CD4-positive, alpha-beta memory T cell (primary cell): ENCODE data around the gene EI24. TPM values are rescaled to one million over a fixed set of nuclear protein-coding genes. Genes with fewer than 3 reads are reported as not detected.

ENCODE experiments used
- CTCF ChIA-PET: fragments of 350-600 bp; sonication (Branson Sonifier 250); formaldehyde crosslinking; loops from one replicate; lab custom pipeline; 2021; ENCODE audit warnings: inconsistent platforms; ENCODE audit not compliant: partially characterized antibody; lab: Charles Lee
- POLR2A ChIA-PET: fragments of 350-600 bp; sonication (Branson Sonifier 250); formaldehyde crosslinking; loops from one replicate; lab custom pipeline; 2021; ENCODE audit not compliant: partially characterized antibody; lab: Charles Lee
- DNase-seq, 5 donors: peaks; one replicate each; pipeline versions ENCODE4 v3.0.0 to v3.0.0-alpha.2; 2020 to 2022; ENCODE audit warnings: mixed read lengths in 1 of 5
- H3K27ac ChIP-seq: one replicate; pipeline ENCODE4 v1.7.0; 2013; ENCODE audit warnings: low read depth, low read length
- H3K27me3 ChIP-seq: 2 replicates; pipeline ENCODE4 v1.7.0; 2013; ENCODE audit warnings: mild to moderate bottlenecking, low read length, moderate library complexity; ENCODE audit not compliant: insufficient read depth
- H3K36me3 ChIP-seq: 2 replicates; pipeline ENCODE4 v1.7.0; 2013; ENCODE audit warnings: mild to moderate bottlenecking, low read length, moderate library complexity; ENCODE audit not compliant: insufficient read depth
- H3K4me1 ChIP-seq: 2 replicates; pipeline ENCODE4 v1.7.0; 2013; ENCODE audit warnings: mild to moderate bottlenecking, low read length, moderate library complexity; ENCODE audit not compliant: insufficient read depth
- H3K4me3 ChIP-seq, 2 donors: one replicate each; pipeline ENCODE4 v1.7.0; 2013; ENCODE audit warnings: low read length in 2 of 2, mild to moderate bottlenecking in 1 of 2
- H3K9me3 ChIP-seq, 2 donors: one replicate each; pipeline ENCODE4 v1.7.0; 2013; ENCODE audit warnings: low read length in 2 of 2, control low read depth in 1 of 2; ENCODE audit not compliant: control insufficient read depth in 1 of 2
- H3K27ac Mint-ChIP-seq, 7 donors: one replicate each; pipeline ENCODE4 v1.8.0; 2020 to 2021; ENCODE audit warnings: mixed read lengths in 7 of 7, mild to moderate bottlenecking in 6 of 7, inconsistent platforms in 3 of 7, moderate library complexity in 3 of 7
- H3K27me3 Mint-ChIP-seq, 2 donors: one replicate each; pipeline ENCODE4 v1.8.0; 2020 to 2021; ENCODE audit warnings: mixed read lengths in 2 of 2
- H3K36me3 Mint-ChIP-seq, 2 donors: one replicate each; pipeline ENCODE4 v1.8.0; 2020 to 2021; ENCODE audit warnings: mixed read lengths in 2 of 2, inconsistent platforms in 1 of 2, mild to moderate bottlenecking in 1 of 2
- H3K4me1 Mint-ChIP-seq, 4 donors: one replicate each; pipeline ENCODE4 v1.8.0; 2020 to 2021; ENCODE audit warnings: mixed read lengths in 4 of 4, mild to moderate bottlenecking in 1 of 4
- H3K4me3 Mint-ChIP-seq, 8 donors: one replicate each; pipeline ENCODE4 v1.8.0; 2020 to 2021; ENCODE audit warnings: mixed read lengths in 8 of 8, mild to moderate bottlenecking in 7 of 8, moderate library complexity in 6 of 8, inconsistent platforms in 3 of 8
- H3K9me3 Mint-ChIP-seq, 8 donors: one replicate each; pipeline ENCODE4 v1.8.0; 2020 to 2021; ENCODE audit warnings: mixed read lengths in 8 of 8, mild to moderate bottlenecking in 5 of 8, inconsistent platforms in 3 of 8, moderate library complexity in 1 of 8
- intact Hi-C: fragments of 100-400 bp; cut with micrococcal nuclease; formaldehyde crosslinking; loops from one replicate; pipeline ENCODE4 v1.15.1; 2023
- polyA plus RNA-seq, 2 donors: library from polyadenylated mRNA; unstranded; fragments of 300-500 nt; fragmentation: Illumina TruSeq; gene quantifications; one replicate each; pipeline ENCODE4 v1.2.3, GENCODE V29; 2021
- total RNA-seq, 2 experiments: library from RNA; stranded (reverse); gene quantifications; one replicate each; pipeline ENCODE4 v1.2.3, GENCODE V29; 2021

Gene EI24
- total and polyA plus RNA-seq, 4 experiments from 2014 or later: 35.5 to 61.2 (median 48.1) TPM

DNA sequence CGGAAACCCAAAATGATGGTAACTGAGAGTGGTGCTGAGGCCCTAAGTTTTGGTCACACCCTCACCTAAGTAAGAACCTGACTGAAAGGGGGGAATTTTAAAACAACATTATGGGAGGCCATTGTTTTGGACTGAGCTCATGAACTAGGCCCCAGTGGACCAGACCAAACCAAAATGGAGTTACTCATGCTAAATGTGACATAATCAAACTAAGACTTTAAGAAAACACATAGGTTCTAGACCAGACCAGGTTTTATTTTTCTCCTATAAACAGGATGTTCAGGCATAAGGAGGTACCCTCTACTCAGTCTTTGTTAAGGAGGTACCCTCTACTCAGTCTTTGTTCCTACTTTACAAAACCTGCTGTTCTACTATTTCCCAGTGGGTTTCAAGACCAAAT is 7.4 kb upstream of the EI24 start:
- H3K4me3 Mint-ChIP-seq: no peak overlapping the region
- H3K9me3 Mint-ChIP-seq: no peaks in the 10 kb centered on the region
- Histone ChIP-seq H3K36me3 (no peaks in the 10 kb centered on the region), H3K9me3 (no peaks in the 10 kb centered on the region), H3K27ac (no peak overlapping the region), H3K4me1 (no peaks in the 10 kb centered on the region), H3K27me3 (no peaks in the 10 kb centered on the region), H3K4me3 (no peak overlapping the region)
- CTCF ChIA-PET: no interaction called here
- intact Hi-C loops: loop anchor here (10.0 kb wide), 1 partner anchor 703 kb away; the partner anchor contains the start of genes FOXRED1 and SRPRA
- H3K4me1 Mint-ChIP-seq: no peaks in the 10 kb centered on the region
- H3K27me3 Mint-ChIP-seq: peaks cover 0 to 1% of the 10 kb centered on the region in 2 donors
- POLR2A ChIA-PET: no interaction called here
- no peak overlapping the region for H3K27ac Mint-ChIP-seq
- DNase-seq: no peak
- no peaks in the 10 kb centered on the region for H3K36me3 Mint-ChIP-seq

DNA sequence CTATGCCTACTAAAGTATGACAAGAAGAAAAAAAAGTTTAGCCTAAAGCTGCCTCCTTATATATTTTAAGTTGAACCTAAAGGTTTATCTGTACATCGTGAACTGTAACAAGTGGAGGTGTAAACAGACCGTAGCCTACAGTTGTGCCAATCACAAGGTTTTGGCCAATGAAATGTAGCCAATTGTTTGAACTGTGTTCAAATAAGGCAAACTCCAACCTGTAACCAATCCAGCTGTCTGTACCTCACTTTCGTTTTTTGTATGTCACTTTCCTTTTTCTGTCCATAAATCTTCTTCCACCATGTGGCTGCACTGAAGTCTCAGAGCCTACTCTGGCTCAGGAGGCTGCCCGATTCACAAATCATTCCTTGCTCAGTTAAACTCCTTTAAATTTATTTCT is 6.8 kb upstream of the EI24 start:
- Histone ChIP-seq H3K27me3 (no peaks in the 10 kb centered on the region), H3K36me3 (no peaks in the 10 kb centered on the region), H3K4me1 (no peaks in the 10 kb centered on the region), H3K9me3 (no peaks in the 10 kb centered on the region), H3K27ac (no peak overlapping the region), H3K4me3 (no peak overlapping the region)
- H3K36me3 Mint-ChIP-seq: no peaks in the 10 kb centered on the region
- H3K27ac Mint-ChIP-seq: no peak overlapping the region
- ChIA-PET CTCF (no interaction called here), POLR2A (no interaction called here)
- no peaks in the 10 kb centered on the region for H3K4me1 Mint-ChIP-seq
- no peak for DNase-seq
- peaks cover 0 to 1% of the 10 kb centered on the region in 2 donors for H3K27me3 Mint-ChIP-seq
- intact Hi-C loops: loop anchor here (10.0 kb wide), 1 partner anchor 702 kb away; the partner anchor contains the start of genes FOXRED1 and SRPRA
- no peaks in the 10 kb centered on the region for H3K9me3 Mint-ChIP-seq
- no peak overlapping the region for H3K4me3 Mint-ChIP-seq

DNA sequence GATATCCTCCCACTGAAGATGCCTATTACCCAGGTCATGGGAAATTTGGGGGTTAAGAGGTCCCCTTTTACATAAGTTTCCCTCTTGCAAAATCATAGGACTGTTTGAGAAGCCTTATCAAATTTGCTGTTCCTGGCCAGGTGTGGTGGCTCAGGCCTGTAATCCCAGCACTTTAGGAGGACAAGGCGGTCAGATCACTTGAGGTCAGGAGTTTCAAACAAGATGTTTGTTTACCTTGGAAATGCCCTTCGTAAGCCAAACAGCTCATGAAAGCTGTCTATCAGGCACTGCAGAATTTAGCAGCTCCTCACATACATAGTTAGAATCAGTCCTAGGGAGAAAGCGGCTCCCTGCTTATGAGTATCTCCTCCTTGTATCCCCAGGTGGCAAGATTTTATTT is 4.9 kb upstream of the EI24 start:
- Mint-ChIP-seq H3K9me3 (no peaks in the 10 kb centered on the region), H3K4me3 (no peak overlapping the region), H3K36me3 (no peaks in the 10 kb centered on the region), H3K4me1 (peaks cover 0 to 6% (median 0%) of the 10 kb centered on the region in 4 donors), H3K27me3 (peaks cover 0 to 1% of the 10 kb centered on the region in 2 donors), H3K27ac (no peak overlapping the region)
- intact Hi-C loops: loop anchor here (10.0 kb wide), 1 partner anchor 700 kb away; the partner anchor contains the start of genes FOXRED1 and SRPRA
- ChIA-PET CTCF (interaction anchor here (0.7 to 0.8 kb wide), 2 partner anchors 470 to 497 kb away, joined by 3 read pairs; no protein-coding TSS in a partner anchor), POLR2A (no interaction called here)
- Histone ChIP-seq H3K4me1 (no peaks in the 10 kb centered on the region), H3K36me3 (no peaks in the 10 kb centered on the region), H3K9me3 (no peaks in the 10 kb centered on the region), H3K4me3 (no peak overlapping the region), H3K27me3 (no peaks in the 10 kb centered on the region), H3K27ac (no peak overlapping the region)
- DNase-seq: no peak

GRCh38 chr11:125566235-125566634 is 3.0 kb upstream of the EI24 start:
- peaks cover 0 to 2% of the 10 kb centered on the region in 2 donors for H3K36me3 Mint-ChIP-seq
- DNase-seq: no peak
- peaks cover 13% of the 10 kb centered on the region for H3K4me1 ChIP-seq
- H3K27ac ChIP-seq: no peak overlapping the region
- H3K4me1 Mint-ChIP-seq: peaks cover 10 to 22% (median 13%) of the 10 kb centered on the region in 4 donors
- H3K27ac Mint-ChIP-seq: peak overlapping the region in 1 of 7 donors; percentile 68
- CTCF ChIA-PET: no interaction called here
- no peaks in the 10 kb centered on the region for H3K9me3 Mint-ChIP-seq
- peak overlapping the region in 1 of 8 donors; percentile 20 for H3K4me3 Mint-ChIP-seq
- POLR2A ChIA-PET: no interaction called here
- peaks cover 0 to 1% of the 10 kb centered on the region in 2 donors for H3K27me3 Mint-ChIP-seq
- no peaks in the 10 kb centered on the region for H3K36me3 ChIP-seq
- intact Hi-C loops: loop anchor here (5.0 to 10.0 kb wide), 3 partner anchors 321 to 699 kb away; partner anchors contain the start of genes CCDC15, FOXRED1, HYLS1 and SRPRA
- no peaks in the 10 kb centered on the region for H3K27me3 ChIP-seq
- H3K9me3 ChIP-seq: no peaks in the 10 kb centered on the region
- H3K4me3 ChIP-seq: no peak overlapping the region

DNA sequence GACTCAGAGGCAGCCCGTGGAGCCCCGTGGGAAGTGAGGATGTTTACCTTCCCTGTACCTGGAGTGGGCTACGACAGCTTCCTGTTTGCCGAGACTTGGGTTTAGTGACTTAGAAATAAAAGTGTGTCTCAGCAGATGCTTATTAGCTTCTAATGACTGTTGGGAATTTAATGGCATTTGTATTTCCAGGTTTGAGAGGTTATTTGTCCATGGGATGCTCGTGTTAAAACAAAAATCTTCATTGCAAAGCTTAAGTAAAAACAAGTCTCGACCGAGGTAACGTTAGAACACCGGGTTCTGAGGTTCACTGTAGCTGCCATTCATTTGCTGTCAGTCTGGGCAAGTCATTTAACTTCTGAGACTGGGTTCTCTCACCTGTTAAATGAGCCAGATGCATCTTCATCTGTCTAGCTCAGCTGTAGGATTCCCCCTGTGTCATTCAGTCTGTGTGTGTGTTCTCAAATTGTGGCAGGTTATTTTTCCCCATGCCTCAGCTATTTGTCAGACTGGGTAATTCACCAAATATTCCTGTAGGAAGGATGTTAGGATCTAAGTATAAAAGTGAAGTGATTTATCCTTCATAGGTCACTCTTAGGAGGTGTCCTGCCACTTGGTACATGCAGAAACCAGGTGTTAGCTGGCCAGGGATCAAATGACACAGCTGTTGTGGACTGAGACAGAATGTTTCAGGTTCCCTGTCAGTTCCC is 791 bp downstream of the EI24 start:
- Histone ChIP-seq H3K4me1 (peaks cover 25% of the 10 kb centered on the region), H3K27ac (peak overlapping the region; percentile 81), H3K27me3 (no peaks in the 10 kb centered on the region), H3K36me3 (peaks cover 16% of the 10 kb centered on the region), H3K4me3 (peak overlapping the region; percentile 84 to 93), H3K9me3 (no peaks in the 10 kb centered on the region)
- H3K9me3 Mint-ChIP-seq: no peaks in the 10 kb centered on the region
- peak overlapping the region; percentile 85 to 95 (median 93) for H3K27ac Mint-ChIP-seq
- intact Hi-C loops: loop anchor here (1.0 to 10.0 kb wide), 6 partner anchors 22 to 695 kb away; partner anchors contain the start of genes CCDC15, CHEK1, FOXRED1 and HYLS1
- peak in 1 of 5 donors; percentile 5 for DNase-seq
- peaks cover 14 to 32% (median 19%) of the 10 kb centered on the region in 4 donors for H3K4me1 Mint-ChIP-seq
- H3K4me3 Mint-ChIP-seq: peak overlapping the region; percentile 85 to 93 (median 91)
- ChIA-PET POLR2A (interaction anchor here (1.0 to 3.5 kb wide), 15 partner anchors 10 to 734 kb away, joined by 3 to 107 read pairs (median 5); partner anchors contain the start of genes CCDC15, CHEK1, DCPS and FOXRED1), CTCF (interaction anchor here (0.9 to 4.4 kb wide), 12 partner anchors 10 to 333 kb away, joined by 3 to 37 read pairs (median 4); partner anchors contain the start of genes CHEK1, PUS3 and STT3A)
- H3K27me3 Mint-ChIP-seq: peaks cover 0 to 1% of the 10 kb centered on the region in 2 donors
- peaks cover 13 to 24% of the 10 kb centered on the region in 2 donors for H3K36me3 Mint-ChIP-seq

GRCh38 chr11:125570952-125571351 is 1.7 kb downstream of the EI24 start:
- Histone ChIP-seq H3K27ac (peak overlapping the region; percentile 81), H3K4me1 (peaks cover 25% of the 10 kb centered on the region), H3K36me3 (peaks cover 25% of the 10 kb centered on the region), H3K4me3 (no peak overlapping the region), H3K9me3 (no peaks in the 10 kb centered on the region), H3K27me3 (no peaks in the 10 kb centered on the region)
- no peak for DNase-seq
- Mint-ChIP-seq H3K4me3 (peak overlapping the region; percentile 55 to 93 (median 85)), H3K27me3 (peaks cover 0 to 1% of the 10 kb centered on the region in 2 donors), H3K36me3 (peaks cover 22 to 32% of the 10 kb centered on the region in 2 donors), H3K9me3 (no peaks in the 10 kb centered on the region), H3K27ac (peak overlapping the region in 6 of 7 donors; percentile 85 to 95 (median 86)), H3K4me1 (peaks cover 14 to 32% (median 19%) of the 10 kb centered on the region in 4 donors)
- intact Hi-C loops: no loop called here
- CTCF ChIA-PET: interaction anchor here (1.6 to 4.4 kb wide), 3 partner anchors 17 to 55 kb away, joined by 4 to 37 read pairs (median 20); partner anchors contain the start of genes CHEK1 and STT3A
- POLR2A ChIA-PET: interaction anchor here (1.8 to 3.5 kb wide), 3 partner anchors 12 to 617 kb away, joined by 9 to 107 read pairs (median 13); partner anchors contain the start of genes CCDC15 and STT3A

- Mint-ChIP-seq H3K27ac (no peak overlapping the region), H3K4me1 (peaks cover 14 to 32% (median 19%) of the 10 kb centered on the region in 4 donors), H3K4me3 (no peak overlapping the region), H3K27me3 (no peaks in the 10 kb centered on the region), H3K36me3 (peaks cover 35 to 49% of the 10 kb centered on the region in 2 donors), H3K9me3 (no peaks in the 10 kb centered on the region)
- ChIA-PET POLR2A (interaction anchor here (2.1 kb wide), 1 partner anchor 19 kb away, joined by 7 read pairs; no protein-coding TSS in a partner anchor), CTCF (interaction anchor here (0.7 kb wide), 1 partner anchor 140 kb away, joined by 4 read pairs; no protein-coding TSS in a partner anchor)
- no peak for DNase-seq
- no peak overlapping the region for H3K4me3 ChIP-seq
- H3K27me3 ChIP-seq: no peaks in the 10 kb centered on the region
- no peaks in the 10 kb centered on the region for H3K9me3 ChIP-seq
- H3K27ac ChIP-seq: no peak overlapping the region
- intact Hi-C loops: loop anchor here (2.0 kb wide), 1 partner anchor 42 kb away; no protein-coding TSS in a partner anchor
- peaks cover 25% of the 10 kb centered on the region for H3K4me1 ChIP-seq
- peaks cover 39% of the 10 kb centered on the region for H3K36me3 ChIP-seq
Observed at GRCh38 chr11:125572916-125573315, 3.6 kb downstream of the EI24 start.
